Central memory CD4-positive, alpha-beta T cell (primary cell): ENCODE data around the gene LIMS1.
"Not testable (repeated sequence)": the region's sequence is repeated elsewhere in the genome, so short reads cannot be mapped to it uniquely, and the experiment has no call there.

Experiments used
- DNase-seq: peaks from one replicate; pipeline ENCODE4 v3.0.0; 2022

The LIMS1 gene

DNA sequence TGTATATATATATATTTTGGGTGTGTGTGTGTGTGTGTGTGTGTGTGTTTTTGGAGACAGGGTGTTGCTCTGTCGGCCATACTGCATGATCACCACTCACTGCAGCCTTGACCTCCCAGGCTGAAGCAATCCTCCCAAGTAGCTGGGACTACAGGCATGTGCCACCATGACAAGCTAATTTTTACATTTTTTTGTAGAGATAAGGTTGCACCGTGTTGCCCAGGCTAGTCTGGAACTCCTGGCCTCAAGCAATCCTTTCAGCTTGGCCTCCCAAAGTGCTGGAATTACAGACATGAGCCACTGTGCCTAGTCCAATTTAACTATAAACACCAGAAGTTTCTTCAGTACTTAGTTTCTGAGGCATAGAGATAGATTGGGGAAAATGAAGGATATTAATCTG, 18.3 kb downstream of the LIMS1 start:
- no peak for DNase-seq

DNA sequence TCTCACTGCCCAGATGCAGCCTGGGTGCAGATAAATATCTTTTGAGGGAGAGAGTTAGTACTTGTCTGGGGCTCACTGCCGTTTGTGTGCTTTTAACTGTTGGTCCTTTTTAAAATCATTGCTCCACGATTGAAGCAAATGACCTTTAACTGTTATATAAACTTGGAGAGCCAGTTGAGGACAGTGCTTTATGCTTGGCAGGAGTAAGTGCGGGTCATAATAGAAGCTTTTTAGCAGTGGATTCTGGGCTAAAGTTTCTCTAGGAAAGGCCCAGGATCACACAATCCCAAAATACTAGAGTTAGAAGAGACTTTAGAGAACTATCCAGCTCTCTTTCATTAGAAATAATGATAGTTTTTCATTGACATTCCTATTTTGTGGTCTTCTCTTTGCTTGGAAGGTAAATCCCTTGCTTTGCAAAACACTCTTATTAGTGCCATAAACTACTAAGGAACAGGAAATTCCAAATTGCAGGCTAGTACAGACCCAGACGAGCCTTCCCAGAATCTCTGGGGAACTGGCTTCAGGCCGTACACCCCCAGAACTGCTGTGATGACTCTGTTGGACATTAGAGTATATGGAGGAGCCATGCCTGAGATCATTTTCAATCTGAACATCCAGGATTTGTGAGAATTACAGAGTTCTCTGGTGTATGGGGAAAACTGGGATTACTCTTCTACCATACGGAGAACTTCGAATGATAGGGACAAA, 19.1 kb downstream of the LIMS1 start:
- no peak for DNase-seq

DNA sequence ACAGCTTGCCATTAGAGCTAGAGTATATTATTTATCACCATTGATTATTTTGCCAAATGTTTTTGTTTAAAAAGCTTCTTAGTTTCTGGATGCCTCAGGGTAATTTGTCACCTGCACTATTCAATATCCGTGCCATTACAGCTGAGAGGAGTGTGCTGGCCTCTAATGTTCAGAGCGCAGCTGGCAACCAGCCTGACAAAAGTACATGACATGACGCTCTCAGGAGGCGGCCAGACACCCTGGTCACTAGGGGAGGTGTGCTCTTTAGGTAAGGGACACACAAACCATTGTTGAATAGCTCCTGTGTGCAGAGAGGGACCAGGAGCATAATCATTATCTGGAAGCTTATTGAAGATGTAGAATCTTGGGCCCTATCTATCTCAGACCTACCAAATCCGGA, 20.3 kb downstream of the LIMS1 start:
- no peak for DNase-seq

DNA sequence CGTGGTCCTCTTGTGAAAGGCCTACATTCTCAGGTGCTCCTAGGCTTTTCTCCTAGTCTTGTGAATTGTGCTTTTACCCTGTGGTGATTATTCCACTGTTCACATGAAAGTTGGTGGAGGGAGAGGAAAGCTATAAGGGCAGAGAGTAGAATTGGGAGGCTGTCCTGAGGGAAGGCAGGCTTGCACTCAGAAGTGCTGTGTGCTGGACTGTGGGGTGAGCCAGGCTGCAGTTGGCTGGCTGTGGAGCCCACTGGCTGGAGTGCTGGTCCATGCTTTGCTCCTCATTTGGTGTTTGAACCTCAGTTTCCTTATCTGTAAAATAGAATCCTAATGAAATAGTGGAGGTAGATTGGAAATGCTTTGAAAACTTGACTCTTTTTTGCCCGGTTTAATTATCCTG, 21.3 kb downstream of the LIMS1 start:
- DNase-seq, result no peak

DNA sequence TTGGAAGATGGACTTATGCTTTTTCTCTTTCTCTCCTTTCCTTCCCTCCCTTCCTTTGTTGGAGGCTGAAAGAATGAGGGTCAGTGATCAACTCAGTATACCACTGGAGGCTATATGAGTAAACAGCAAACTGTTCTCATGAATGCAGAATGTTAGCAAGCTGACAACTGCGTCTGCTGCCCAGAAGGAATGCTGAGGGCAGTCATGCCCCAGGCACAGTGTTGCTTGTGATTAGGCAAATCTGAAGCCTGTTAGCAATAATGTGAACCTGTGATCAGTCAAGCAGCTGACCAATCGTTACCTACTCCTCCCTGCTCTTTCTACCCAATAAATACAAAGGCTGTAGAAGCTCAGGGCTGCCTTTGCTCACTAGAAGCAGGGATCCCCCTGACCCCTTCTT, 22.3 kb downstream of the LIMS1 start:
- DNase-seq, result not testable (repeated sequence)

DNA sequence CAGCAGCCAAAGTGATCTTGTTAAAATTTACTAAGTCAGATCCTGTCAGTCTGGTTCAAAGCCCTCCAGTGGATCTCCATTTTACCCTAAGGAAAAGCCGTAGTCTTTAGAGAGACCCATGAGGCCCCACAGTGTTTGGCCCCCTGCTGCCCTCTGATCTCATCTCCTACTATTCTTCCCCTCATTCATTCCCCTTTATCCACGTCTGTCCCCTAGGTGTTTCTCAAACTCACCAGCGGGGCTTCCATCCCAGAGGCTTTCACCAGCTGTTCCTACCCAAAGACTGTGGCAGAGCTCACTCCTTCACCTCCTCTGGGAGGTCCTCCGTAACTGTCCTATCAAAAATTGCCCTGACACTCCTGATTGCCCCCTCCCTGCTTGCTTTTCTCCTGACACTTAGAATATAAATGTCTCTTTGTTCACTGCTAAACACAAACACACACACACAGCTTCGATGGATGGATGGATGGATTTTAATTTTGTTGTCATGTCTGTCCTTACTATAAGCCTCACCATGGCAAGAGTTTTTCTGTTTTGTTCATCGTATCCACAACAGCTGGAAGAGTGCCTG, 26.1 kb downstream of the LIMS1 start:
- DNase-seq, result no peak

DNA sequence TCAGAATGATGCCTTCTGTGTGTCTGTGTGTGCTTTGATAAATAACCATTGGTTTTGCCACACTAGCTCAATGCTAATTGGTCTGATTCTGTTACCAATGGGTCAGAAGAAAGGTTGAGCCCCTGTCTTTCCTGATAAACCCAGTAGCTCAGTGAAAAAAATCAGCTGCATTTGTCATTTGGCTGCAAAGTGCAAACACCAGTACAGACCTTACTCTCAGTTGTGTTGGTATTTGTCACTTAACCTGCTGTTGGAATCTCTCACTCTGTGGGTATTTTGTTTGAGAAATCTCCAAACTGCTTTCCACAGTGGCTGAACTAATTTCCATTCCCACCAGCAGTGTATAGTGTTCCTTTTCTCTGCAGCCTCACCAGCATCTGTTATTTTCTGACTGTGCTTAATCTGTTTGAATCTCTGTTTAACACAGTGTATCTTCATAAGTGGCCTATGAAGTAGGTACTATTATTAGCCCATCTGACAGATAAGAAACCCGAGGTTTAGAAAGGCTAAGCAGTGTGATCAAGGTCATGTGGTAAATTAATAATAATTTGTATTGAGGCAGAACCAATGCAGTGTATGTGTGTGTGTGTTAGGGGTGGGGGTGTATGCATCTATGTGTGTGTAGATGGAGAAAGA, 26.7 kb downstream of the LIMS1 start:
- DNase-seq, result no peak

DNA sequence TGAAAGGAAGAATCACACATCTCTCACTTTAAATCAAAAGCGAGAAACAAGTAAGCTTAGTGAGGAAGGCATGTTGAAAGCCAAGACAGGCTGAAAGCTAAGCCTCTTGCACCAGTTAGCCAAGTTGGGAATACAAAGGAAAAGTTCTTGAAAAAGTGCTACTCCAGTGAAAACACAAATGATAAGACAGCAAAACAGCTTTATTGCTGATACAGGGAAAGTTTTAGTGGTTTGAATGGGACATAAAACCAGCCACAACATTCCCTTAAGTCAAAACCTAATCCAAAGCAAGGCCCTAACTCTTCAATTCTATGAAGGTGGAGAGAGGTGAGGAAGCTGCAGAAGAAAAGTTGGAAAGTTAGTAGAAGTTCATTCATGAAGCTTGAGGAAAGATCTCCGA, 28.0 kb downstream of the LIMS1 start:
- no peak for DNase-seq

DNA sequence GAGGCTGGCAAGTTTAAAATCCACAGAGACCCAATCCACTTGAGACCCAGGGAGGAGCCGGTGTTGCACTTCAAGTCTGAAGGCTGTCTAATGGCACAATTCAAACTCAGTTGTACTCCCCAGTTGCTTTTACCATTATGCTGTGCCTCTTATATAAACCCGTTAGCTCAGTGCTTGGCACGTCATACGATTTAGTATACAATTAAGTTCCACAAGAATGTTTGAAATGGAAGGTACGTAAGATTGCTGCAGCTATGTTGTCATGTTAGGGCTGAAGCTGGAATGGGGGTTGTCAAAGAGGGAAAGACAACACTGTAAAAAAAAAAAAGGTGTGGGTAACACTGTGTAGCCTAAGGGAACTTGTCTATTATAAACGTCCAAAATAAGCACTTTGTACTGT, 30.2 kb downstream of the LIMS1 start:
- no peak for DNase-seq

DNA sequence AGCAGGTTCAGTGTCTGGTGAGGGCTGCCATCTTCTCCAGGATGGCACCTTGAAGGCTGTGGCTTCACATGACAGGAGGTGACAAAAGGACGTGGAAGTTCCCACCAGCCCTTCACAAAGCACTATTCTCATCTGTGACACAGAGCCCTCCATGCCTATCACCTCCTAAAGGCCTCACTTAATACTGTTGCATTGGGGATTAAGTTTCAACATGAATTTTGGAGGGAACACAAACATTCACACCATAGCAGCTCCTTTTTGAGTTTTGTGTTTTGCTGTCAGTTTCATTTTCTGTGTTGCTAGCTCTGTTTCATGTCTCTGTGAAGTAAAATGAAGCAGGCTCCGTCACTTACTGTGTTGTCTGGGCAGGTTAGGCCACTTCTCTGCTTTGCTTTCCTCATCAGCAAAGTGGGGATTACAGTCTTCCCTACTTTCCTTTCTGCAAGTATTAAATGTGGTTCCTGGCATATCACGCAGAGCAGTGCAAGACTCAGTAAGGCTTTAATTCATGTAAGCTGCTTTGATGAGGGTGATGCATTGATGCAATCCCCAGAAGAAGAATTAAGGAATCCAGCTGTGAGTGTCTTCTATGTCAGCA, 31.6 kb downstream of the LIMS1 start:
- DNase-seq, result no peak

DNA sequence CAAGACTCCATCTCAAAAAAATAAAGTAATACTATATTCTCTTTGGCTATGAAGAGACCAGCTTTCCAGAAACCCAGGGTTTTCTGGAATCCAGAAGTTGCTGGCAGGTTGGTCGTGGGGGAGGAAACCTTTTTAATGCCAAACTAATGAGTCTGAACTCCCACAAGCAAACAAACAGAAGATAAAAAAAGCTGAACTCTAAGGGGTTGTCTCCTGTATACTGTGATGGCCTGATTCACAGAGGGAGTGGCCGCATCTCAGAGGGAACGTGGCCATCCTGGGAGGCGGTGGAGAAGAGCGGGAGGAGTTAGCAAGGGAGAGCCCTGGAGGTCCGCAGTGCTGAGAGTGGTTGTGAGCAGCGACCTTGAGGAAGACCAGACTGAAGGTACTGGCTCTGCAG, 36.1 kb downstream of the LIMS1 start:
- DNase-seq, result no peak

DNA sequence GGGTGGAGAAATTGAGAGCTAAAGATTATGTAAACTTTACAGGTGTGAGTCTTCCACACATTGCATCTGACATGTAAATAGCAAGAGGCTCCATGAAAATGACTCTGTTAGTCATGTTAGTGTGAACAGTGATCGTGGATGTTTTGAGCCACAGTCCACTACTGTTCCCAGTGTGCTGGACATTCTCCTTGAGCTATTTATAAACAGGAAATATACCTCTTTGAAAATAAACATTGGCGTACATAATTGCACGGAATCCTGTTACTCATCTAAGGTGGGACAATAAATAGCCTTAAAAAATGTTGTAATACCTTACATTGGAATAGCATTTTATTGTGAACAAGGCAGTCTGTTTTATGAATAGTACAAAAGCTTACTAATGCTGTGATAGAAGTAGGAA, 37.0 kb downstream of the LIMS1 start:
- DNase-seq, result no peak

DNA sequence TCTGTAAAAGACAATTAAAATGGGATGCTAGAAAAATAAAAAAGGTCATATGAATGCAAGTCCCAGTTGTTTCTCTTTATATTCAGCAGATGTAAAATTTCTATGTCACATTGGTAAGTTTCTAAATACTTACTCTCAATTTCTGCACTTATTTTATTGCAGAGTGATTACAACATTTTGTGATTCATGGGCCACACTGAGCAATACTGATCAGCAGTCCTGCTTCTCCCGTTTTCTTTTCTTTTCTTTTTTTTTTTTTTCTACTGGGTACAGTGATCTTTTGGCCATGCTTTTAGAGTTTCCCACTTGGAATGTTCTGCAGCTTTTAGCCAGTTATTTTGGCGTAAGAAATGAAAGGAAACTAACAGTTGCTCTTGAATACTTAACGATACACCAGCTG, 38.8 kb downstream of the LIMS1 start:
- DNase-seq, result no peak

DNA sequence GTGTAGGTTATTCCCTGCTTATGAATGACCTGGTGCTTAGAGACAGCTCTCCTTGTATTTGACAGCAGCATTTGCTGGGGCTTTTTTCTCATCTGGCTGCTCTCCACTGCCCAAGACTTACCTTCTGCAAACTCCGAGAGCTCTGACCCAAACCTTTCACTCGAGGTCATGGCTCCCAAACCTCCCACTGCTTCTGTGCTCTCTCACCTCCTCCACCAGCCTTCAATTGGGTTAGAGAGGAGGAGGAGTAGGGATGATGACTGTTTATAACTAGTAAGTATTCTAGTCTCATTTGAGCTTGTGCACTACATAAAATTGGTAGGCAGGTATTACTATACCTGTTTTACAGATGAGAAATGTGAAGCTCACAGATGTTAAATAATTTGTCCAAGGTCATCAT, 40.1 kb downstream of the LIMS1 start:
- no peak for DNase-seq

DNA sequence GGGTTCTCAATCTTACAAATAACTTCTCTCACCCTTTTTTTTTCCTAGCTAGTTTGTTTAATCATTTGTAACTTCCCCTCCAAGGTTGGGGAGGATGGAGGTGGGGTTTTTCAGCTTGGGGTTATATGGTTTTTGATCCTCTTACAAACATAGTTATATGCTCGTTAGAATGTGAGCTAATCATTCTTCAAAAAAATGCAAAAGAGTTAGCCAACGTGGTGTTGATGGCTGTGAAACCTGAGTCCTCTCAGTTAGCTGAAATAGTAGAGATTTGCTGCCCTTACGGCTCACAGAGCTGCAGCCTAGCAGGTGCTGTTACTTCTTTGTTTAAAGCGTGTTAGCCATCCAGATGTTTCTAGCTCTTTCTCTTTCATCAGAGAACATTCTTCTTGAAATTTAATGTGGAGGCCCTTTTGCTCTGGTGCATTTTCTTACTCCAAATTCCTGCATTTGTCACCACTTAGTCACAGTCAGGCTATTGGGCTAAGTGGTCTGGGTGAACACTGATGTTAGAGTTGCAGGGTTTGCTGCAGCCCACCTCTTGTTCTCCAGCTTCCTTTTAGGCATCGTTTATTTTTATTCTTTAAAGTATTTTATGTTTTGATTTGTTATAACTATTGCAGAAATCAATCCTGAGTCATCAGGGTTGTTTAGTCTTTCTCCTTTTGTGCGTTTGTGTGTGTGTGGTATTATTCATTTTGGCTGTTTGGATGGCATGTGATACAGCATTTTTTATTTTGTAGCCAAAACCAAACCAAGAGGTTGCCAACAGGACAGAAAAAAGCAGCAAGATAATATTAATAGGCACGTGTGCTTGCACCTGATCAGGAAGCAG, 41.1 kb downstream of the LIMS1 start:
- no peak for DNase-seq

DNA sequence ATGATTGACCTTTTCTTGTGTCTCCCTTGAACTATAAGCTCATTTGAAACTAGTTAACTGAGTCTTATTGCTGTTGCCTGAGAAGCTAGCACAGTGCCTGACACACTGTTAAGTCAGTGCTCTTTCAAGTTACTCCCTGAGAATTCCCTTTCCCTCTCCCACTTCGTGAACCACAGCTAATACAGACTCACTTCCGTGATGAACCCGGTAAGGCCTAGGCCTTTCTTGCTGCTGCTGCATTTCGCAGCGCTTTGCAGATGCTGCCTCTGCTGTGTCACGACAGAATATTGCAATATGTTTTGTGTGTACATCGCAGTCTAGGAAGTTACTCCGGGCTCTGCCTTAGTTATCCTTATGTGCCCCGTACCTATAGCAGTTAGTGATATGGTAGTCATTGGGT, 42.8 kb downstream of the LIMS1 start:
- no peak for DNase-seq

DNA sequence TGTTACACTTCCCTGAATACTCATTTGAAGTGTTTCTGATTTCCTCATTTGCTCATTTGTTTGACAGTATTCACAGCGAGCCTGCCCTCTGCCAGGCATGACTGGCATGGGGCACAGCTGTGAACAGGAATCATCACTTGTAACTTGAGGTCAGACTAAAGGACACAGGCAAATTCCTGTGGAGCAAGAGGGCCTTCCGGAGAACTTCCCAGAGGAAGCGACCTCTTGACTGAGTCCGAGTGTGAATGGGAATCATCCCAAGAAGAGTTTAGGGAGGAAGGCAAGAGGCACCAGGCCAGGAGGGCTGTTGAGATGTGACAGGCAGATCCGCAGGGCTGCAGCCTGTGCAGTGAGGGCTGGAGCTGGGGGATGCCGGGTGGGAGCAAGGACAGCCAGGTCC, 45.4 kb downstream of the LIMS1 start:
- no peak for DNase-seq

DNA sequence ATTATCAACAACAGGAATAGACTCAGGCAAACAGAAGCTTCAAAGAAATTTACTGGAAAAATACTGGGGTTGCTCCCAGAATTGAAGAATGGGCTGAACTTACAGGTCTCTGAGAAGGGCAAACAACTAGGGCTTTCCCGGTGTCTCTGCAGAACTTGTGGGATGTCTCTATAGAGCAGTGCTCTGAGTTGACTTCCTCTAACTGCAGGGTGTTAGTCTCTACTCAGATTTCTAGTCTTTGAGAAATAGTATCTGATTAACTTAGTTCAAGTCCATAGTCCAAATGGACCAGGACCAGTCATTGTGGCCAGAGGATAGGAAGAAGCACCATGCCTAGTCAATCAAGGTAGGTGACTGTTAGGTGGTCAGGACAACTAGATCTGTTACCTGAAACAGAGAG, 45.8 kb downstream of the LIMS1 start:
- DNase-seq, result no peak

DNA sequence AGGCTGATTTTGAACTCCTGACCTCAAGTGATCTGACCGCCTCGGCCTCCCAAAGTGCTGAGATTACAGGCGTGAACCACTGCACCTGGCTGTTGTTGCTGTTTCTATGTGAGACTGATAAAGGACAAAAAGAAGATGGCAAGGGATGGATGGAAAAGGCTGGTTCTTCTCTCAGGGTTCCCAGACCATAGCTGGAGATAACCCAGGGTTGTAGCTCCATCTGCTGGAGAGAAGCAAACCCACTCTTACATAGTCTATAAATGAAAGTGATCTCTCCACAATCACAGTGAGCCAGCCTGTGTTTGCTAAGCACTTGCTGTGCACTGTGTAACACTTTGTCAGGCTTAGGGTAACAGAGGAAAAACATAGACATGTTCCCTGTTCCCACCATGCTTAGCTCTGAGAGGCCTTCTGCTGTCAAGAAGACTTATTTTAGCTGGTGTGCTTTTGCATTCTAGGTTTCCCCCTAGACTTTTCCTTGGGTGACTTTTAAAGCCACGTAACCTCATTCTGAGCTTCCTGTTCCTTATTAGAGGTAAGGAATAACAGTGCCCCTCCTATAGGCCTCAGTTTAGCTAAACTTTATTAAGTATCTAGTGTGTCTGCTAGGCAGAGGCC, 49.7 kb downstream of the LIMS1 start:
- DNase-seq, result peak; percentile 45

DNA sequence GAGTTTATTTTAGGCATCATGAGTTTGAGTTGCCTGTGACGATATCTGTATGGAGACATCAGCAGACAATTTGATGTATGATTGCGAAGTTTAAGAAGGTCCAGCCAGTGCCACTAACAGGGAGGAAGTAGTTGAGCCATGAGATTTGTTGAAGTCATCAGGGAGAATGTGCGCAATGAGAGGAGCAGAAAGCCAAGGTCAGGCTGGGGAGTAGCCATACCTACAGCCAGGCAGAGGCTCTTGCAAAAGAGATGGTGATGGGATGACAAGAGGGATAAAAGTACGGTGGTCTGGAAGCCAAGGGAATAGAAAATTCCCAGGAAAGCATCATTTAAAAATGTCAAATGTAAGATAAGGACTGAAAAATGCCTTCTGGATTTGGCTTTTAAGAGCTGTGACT, 51.2 kb downstream of the LIMS1 start:
- no peak for DNase-seq

DNA sequence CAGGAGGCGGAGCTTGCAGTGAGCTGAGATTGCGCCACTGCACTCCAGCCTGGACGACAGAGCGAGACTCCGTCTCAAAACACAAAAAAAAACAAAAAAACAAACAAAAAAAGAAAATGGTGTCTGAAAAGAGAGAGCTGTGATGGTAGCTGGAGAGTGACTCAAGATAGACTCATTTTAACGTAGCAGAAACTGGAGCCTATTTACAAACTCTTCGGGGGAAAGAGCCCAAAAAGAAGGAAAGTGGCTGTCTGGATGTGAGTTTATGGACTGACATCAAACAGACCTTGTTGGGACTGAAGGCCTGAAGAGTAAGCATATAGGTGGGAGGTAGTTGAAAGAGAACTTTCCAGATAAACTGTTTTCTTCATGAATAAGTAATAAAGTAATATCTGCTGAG, 51.8 kb downstream of the LIMS1 start:
- no peak for DNase-seq

DNA sequence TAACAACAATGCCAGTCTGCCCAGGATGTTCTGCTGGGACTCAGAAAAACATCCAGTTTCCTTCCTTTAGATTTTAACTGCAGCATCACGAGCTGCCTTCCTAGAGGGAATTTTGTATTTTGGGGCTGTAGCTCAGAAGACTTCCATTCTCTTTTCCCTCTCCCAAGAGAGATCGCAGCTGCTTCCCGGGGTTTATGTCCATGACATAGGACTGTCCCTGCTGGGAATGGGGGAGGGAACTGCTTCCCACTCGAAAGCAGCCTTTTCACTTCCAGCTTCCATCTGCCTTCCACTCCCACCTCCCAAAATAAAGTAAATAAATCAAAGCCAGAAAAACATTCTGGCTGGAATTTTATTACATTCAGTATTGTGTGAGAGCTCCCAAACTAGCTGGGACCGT, 52.4 kb downstream of the LIMS1 start:
- DNase-seq, result no peak

DNA sequence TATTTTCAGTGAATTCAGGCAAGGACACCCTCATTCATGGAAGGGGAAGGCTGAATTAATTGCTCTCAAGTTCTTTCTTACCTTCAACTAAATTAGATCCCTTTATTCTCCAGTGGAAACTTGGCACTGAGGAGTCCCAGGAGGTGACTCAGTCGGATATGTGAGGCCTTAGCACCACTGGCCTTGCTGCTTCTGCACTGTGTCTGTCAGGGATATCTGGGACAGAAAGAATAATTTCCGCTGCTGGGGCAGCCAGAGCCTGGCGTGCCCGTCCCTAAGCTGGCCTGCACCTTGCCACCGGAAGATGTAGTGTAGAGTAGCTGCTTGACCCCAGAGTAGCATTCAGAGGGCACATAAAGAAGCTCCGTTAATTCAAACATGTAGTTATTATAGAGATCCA, 53.4 kb downstream of the LIMS1 start:
- DNase-seq, result no peak
